ENCODE results near the gene TEF.

The TEF gene

GRCh38 chr22:41369837-41370236, 11.9 kb upstream of the TEF start:
- Histone ChIP-seq H3K9me3 (no peaks in the 10 kb centered on the region), H3K27ac (0 out of 2 replicates have a peak overlapping the region, but pooled peaks have one; percentile 56), H3K4me1 (peaks cover 39% of the 10 kb centered on the region), H3K4me3 (no peak overlapping the region), H3K9ac (peak overlapping the region; percentile 45; the same call in 1 of the 2 replicates), H3K36me3 (no peaks in the 10 kb centered on the region), H3K27me3 (peaks cover 17% of the 10 kb centered on the region; the same call in 1 of the 2 replicates), H4K20me1 (no peaks in the 10 kb centered on the region), H3K4me2 (peak overlapping the region; percentile 56)
- no peak for TF ChIP-seq Cebpa-rat (IDR thresholded peaks at IDR 0.05)

DNA sequence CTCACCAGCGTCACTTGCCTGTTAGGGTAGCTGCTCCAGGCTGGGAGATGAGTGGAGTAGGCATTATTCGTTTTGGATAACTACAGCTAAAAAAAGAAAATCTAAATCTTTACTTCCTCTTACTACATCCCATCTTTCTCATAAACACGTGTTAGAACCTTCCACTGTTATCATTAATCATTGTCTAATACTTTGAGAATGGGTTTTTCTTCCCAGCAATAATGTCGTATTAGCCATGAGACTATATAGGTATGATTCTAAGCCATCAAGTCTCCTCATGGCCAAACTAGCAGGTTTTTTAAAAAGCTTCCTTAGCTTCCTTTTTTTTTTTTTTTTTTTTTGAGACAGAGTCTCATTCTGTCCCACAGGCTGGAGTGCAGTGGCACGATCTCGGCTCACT, 3.9 kb upstream of the TEF start:
- Histone ChIP-seq H3K36me3 (no peaks in the 10 kb centered on the region), H3K27ac (no peak overlapping the region), H3K4me2 (peak overlapping the region; percentile 32), H3K4me3 (no peak overlapping the region), H4K20me1 (peaks cover 1% of the 10 kb centered on the region), H3K4me1 (peaks cover 30% of the 10 kb centered on the region), H3K9me3 (no peaks in the 10 kb centered on the region), H3K9ac (no peak overlapping the region), H3K27me3 (no peaks in the 10 kb centered on the region)
- TF ChIP-seq Cebpa-rat (IDR thresholded peaks at IDR 0.05): no peak

- TF ChIP-seq Cebpa-rat (IDR thresholded peaks at IDR 0.05): no peak
- Histone ChIP-seq H4K20me1 (peaks cover 13% of the 10 kb centered on the region), H3K4me3 (peak overlapping the region; percentile 61), H3K36me3 (no peaks in the 10 kb centered on the region), H3K27ac (peak overlapping the region; percentile 88), H3K9ac (peak overlapping the region; percentile 80), H3K4me1 (peaks cover 44% of the 10 kb centered on the region), H3K9me3 (no peaks in the 10 kb centered on the region), H3K4me2 (peak overlapping the region; percentile 87), H3K27me3 (no peaks in the 10 kb centered on the region)
Observed at GRCh38 chr22:41380993-41381328, 781 bp upstream of the TEF start.

DNA sequence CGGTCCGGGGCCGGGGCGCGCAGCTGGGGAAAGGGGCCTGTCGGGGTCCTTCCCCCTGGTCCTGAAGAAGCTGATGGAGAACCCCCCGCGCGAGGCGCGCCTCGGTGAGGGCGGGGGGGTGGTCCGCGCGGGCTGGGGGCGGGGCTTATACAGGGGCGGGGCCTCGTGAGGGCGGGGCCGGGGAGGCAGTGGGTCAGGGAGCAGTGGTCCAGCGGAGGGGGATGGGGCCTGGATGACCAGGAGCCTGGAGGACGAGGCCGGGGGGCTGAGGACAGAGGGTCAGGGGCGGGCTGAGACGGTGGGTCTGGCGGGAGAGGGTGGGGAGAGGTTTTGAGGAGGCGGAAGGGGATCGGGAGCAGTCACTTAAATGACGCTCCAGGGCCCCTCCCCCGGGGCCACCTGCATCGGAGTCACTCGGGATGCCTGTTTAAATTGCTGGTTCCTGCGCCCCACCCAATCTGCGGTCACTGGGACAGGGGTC, 396 bp downstream of the TEF start:
- Histone ChIP-seq H3K9me3 (no peaks in the 10 kb centered on the region), H3K4me3 (peak overlapping the region; percentile 75), H4K20me1 (peaks cover 13% of the 10 kb centered on the region), H3K4me2 (peak overlapping the region; percentile 93), H3K9ac (peak overlapping the region; percentile 81), H3K27ac (peak overlapping the region; percentile 85), H3K4me1 (peaks cover 44% of the 10 kb centered on the region), H3K36me3 (peaks cover 2% of the 10 kb centered on the region), H3K27me3 (no peaks in the 10 kb centered on the region)
- TF ChIP-seq Cebpa-rat (IDR thresholded peaks at IDR 0.05): no peak

- peaks cover 13% of the 10 kb centered on the region for H4K20me1 ChIP-seq
- peaks cover 7% of the 10 kb centered on the region for H3K36me3 ChIP-seq
- H3K4me2 ChIP-seq: peak overlapping the region; percentile 93
- H3K9me3 ChIP-seq: no peaks in the 10 kb centered on the region
- TF ChIP-seq Cebpa-rat (IDR thresholded peaks at IDR 0.05): no peak
- no peaks in the 10 kb centered on the region for H3K27me3 ChIP-seq
- H3K9ac ChIP-seq: peak overlapping the region; percentile 81
- H3K4me1 ChIP-seq: peaks cover 39% of the 10 kb centered on the region
- peak overlapping the region; percentile 85; the same call in 1 of the 2 replicates for H3K27ac ChIP-seq
- peak overlapping the region; percentile 75 for H3K4me3 ChIP-seq
Observed at GRCh38 chr22:41382610-41383009, 868 bp downstream of the TEF start.

DNA sequence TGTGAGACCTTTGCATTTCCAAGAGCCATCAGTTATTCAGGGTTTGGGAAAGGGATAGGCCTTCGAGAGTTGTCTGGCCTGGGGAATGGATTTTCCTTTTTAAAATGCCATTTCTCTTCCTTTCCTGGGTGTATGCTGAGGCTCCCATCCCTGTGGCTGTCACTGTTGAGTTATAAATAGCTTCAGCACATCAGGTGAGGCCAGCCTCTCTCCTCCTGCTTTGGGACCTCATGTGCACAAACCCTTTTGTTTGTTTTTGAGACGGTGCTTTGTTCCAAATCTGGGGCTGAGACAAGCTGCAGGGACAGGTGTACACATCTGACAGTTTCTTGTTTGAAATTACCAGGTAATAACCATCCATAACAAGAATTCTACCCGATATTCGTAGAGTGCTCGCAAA, 1.3 kb downstream of the TEF start:
- Histone ChIP-seq H3K4me1 (peaks cover 35% of the 10 kb centered on the region), H4K20me1 (peaks cover 13% of the 10 kb centered on the region), H3K4me3 (peak overlapping the region; percentile 75), H3K27me3 (no peaks in the 10 kb centered on the region), H3K4me2 (peak overlapping the region; percentile 93), H3K9me3 (no peaks in the 10 kb centered on the region), H3K36me3 (peaks cover 12% of the 10 kb centered on the region), H3K9ac (peak overlapping the region; percentile 81), H3K27ac (peak overlapping the region; percentile 85; the same call in 1 of the 2 replicates)
- TF ChIP-seq Cebpa-rat (IDR thresholded peaks at IDR 0.05): no peak

GRCh38 chr22:41384128-41384527, 2.4 kb downstream of the TEF start:
- no peak overlapping the region; the same call in 1 of the 2 replicates for H3K9ac ChIP-seq
- no peaks in the 10 kb centered on the region for H3K27me3 ChIP-seq
- H3K9me3 ChIP-seq: no peaks in the 10 kb centered on the region
- H3K4me3 ChIP-seq: no peak overlapping the region
- H3K36me3 ChIP-seq: peaks cover 20% of the 10 kb centered on the region
- TF ChIP-seq Cebpa-rat (IDR thresholded peaks at IDR 0.05): no peak
- peak overlapping the region; percentile 93 for H3K4me2 ChIP-seq
- H3K27ac ChIP-seq: no peak overlapping the region
- H3K4me1 ChIP-seq: peaks cover 31% of the 10 kb centered on the region
- peaks cover 13% of the 10 kb centered on the region for H4K20me1 ChIP-seq

DNA sequence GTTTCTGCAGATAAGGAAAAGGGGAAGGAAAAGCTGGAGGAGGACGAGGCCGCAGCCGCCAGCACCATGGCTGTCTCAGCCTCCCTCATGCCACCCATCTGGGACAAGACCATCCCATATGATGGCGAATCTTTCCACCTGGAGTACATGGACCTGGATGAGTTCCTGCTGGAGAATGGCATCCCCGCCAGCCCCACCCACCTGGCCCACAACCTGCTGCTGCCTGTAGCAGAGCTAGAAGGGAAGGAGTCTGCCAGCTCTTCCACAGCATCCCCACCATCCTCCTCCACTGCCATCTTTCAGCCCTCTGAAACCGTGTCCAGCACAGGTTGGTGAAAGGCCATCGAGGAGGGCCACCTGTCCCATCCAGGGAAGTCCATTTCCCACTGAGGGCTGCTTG, 5.6 kb downstream of the TEF start:
- H3K4me2 ChIP-seq: no peak overlapping the region
- peaks cover 13% of the 10 kb centered on the region for H4K20me1 ChIP-seq
- H3K27ac ChIP-seq: no peak overlapping the region
- H3K4me3 ChIP-seq: no peak overlapping the region
- no peaks in the 10 kb centered on the region for H3K27me3 ChIP-seq
- H3K9me3 ChIP-seq: no peaks in the 10 kb centered on the region
- TF ChIP-seq Cebpa-rat (IDR thresholded peaks at IDR 0.05): no peak
- no peak overlapping the region for H3K9ac ChIP-seq
- peaks cover 52% of the 10 kb centered on the region for H3K36me3 ChIP-seq
- peaks cover 18% of the 10 kb centered on the region for H3K4me1 ChIP-seq

DNA sequence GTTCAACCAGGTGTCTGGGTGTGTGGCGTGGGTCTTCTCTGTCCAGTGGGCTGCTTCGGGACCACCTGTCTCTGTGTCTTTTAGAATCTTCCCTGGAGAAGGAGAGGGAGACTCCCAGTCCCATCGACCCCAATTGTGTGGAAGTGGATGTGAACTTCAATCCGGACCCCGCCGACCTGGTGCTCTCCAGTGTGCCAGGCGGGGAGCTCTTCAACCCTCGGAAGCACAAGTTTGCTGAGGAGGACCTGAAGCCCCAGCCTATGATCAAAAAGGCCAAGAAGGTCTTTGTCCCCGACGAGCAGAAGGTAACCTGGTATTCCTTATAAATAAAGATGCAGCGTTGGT, 12.2 kb downstream of the TEF start:
- Histone ChIP-seq H3K4me2 (no peak overlapping the region), H3K9ac (no peak overlapping the region), H4K20me1 (no peaks in the 10 kb centered on the region), H3K4me3 (no peak overlapping the region), H3K27me3 (no peaks in the 10 kb centered on the region), H3K4me1 (0 out of 2 replicates have a peak, but pooled peaks cover 4% of the 10 kb centered on the region), H3K27ac (no peak overlapping the region), H3K36me3 (peaks cover 85% of the 10 kb centered on the region), H3K9me3 (no peaks in the 10 kb centered on the region)
- TF ChIP-seq Cebpa-rat (IDR thresholded peaks at IDR 0.05): no peak

GRCh38 chr22:41395531-41396240, 13.9 kb downstream of the TEF start:
- Histone ChIP-seq H3K36me3 (peaks cover 68% of the 10 kb centered on the region), H3K27me3 (no peaks in the 10 kb centered on the region), H3K9me3 (no peaks in the 10 kb centered on the region), H3K4me2 (no peak overlapping the region), H4K20me1 (no peaks in the 10 kb centered on the region), H3K4me1 (0 out of 2 replicates have a peak, but pooled peaks cover 4% of the 10 kb centered on the region), H3K9ac (no peak overlapping the region), H3K4me3 (no peak overlapping the region), H3K27ac (no peak overlapping the region)
- TF ChIP-seq Cebpa-rat (IDR thresholded peaks at IDR 0.05): no peak
